22Rv1 (cell line): ENCODE data around the gene NUAK2.

Experiments
- ZFX ChIP-seq: fragments of 450-650 bp; IDR thresholded peaks from 2 replicates; pipeline ENCODE4 v1.6.1; 2017; ENCODE audit warnings: antibody characterized with exemption, borderline replicate concordance
- TF ChIP-seq, protein P1 (sequence below): fragments of 450-650 bp; IDR thresholded peaks from 2 replicates; pipeline ENCODE4 v1.5.1; 2017; ENCODE audit warnings: mild to moderate bottlenecking

- TF ChIP-seq, protein P1, sequence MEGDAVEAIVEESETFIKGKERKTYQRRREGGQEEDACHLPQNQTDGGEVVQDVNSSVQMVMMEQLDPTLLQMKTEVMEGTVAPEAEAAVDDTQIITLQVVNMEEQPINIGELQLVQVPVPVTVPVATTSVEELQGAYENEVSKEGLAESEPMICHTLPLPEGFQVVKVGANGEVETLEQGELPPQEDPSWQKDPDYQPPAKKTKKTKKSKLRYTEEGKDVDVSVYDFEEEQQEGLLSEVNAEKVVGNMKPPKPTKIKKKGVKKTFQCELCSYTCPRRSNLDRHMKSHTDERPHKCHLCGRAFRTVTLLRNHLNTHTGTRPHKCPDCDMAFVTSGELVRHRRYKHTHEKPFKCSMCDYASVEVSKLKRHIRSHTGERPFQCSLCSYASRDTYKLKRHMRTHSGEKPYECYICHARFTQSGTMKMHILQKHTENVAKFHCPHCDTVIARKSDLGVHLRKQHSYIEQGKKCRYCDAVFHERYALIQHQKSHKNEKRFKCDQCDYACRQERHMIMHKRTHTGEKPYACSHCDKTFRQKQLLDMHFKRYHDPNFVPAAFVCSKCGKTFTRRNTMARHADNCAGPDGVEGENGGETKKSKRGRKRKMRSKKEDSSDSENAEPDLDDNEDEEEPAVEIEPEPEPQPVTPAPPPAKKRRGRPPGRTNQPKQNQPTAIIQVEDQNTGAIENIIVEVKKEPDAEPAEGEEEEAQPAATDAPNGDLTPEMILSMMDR, result no peak
- no peak for TF ChIP-seq ZFX
Observed at GRCh38 chr1:205324781-205325180, 3.2 kb upstream of the NUAK2 start.
